ENCODE data around the gene RALGDS.
"Not testable (repeated sequence)": the region's sequence is repeated elsewhere in the genome, so short reads cannot be mapped to it uniquely, and the experiment has no call there.

Gene RALGDS

GRCh38 chr9:133071484-133072150 lies 49.4 kb downstream of the RALGDS start:
- no peak for DNase-seq (ENCODE audit: low spot score)
- TF ChIP-seq CTCF (IDR thresholded peaks at IDR 0.05; ENCODE audit: extremely low read depth, insufficient read depth, missing control alignments): no peak
- in situ Hi-C loops (cut with MboI; ENCODE audit: low pct_unique_long_range_greater_than_20kb, low sequenced_read_pairs, unreplicated experiment): no loop called here

- DNase-seq (ENCODE audit: low spot score); in situ Hi-C loops (cut with MboI; ENCODE audit: low pct_unique_long_range_greater_than_20kb, low sequenced_read_pairs, unreplicated experiment): not testable (repeated sequence)
Measured at GRCh38 chr9:133070985-133071384, 50.1 kb downstream of the RALGDS start.

GRCh38 chr9:133070500-133070961 lies 50.5 kb downstream of the RALGDS start:
- in situ Hi-C loops (cut with MboI; ENCODE audit: low pct_unique_long_range_greater_than_20kb, low sequenced_read_pairs, unreplicated experiment); DNase-seq (ENCODE audit: low spot score): not testable (repeated sequence)

- in situ Hi-C loops (cut with MboI; ENCODE audit: low pct_unique_long_range_greater_than_20kb, low sequenced_read_pairs, unreplicated experiment); DNase-seq (ENCODE audit: low spot score): not testable (repeated sequence)
Measured at GRCh38 chr9:133068431-133068830, 52.6 kb downstream of the RALGDS start.

GRCh38 chr9:133067813-133068212 lies 53.2 kb downstream of the RALGDS start:
- TF ChIP-seq CTCF (IDR thresholded peaks at IDR 0.05; ENCODE audit: extremely low read depth, insufficient read depth, missing control alignments): no peak
- in situ Hi-C loops (cut with MboI; ENCODE audit: low pct_unique_long_range_greater_than_20kb, low sequenced_read_pairs, unreplicated experiment): no loop called here
- DNase-seq (ENCODE audit: low spot score): no peak

GRCh38 chr9:133067006-133067405 lies 54.0 kb downstream of the RALGDS start:
- in situ Hi-C loops (cut with MboI; ENCODE audit: low pct_unique_long_range_greater_than_20kb, low sequenced_read_pairs, unreplicated experiment): no loop called here
- TF ChIP-seq CTCF (IDR thresholded peaks at IDR 0.05; ENCODE audit: extremely low read depth, insufficient read depth, missing control alignments): no peak
- DNase-seq (ENCODE audit: low spot score): no peak

GRCh38 chr9:133066181-133066983 lies 54.7 kb downstream of the RALGDS start:
- no peak for TF ChIP-seq CTCF (IDR thresholded peaks at IDR 0.05; ENCODE audit: extremely low read depth, insufficient read depth, missing control alignments)
- in situ Hi-C loops (cut with MboI; ENCODE audit: low pct_unique_long_range_greater_than_20kb, low sequenced_read_pairs, unreplicated experiment): no loop called here
- no peak for DNase-seq (ENCODE audit: low spot score)

- DNase-seq (ENCODE audit: low spot score): no peak
- no peak for TF ChIP-seq CTCF (IDR thresholded peaks at IDR 0.05; ENCODE audit: extremely low read depth, insufficient read depth, missing control alignments)
- in situ Hi-C loops (cut with MboI; ENCODE audit: low pct_unique_long_range_greater_than_20kb, low sequenced_read_pairs, unreplicated experiment): no loop called here
Measured at GRCh38 chr9:133065070-133065388, 56.0 kb downstream of the RALGDS start.

Data from GM13977 (cell line).